Endothelial cell of umbilical vein (primary cell): Measurements from ENCODE around the gene CFAP100. TPM values are rescaled to one million over a fixed set of nuclear protein-coding genes. Genes with fewer than 3 reads are reported as not detected.

Source experiments
- BruUV-seq: library from RNA; stranded (reverse); fragments of 400-500 nt; replicated peaks from 2 replicates; lab custom pipeline; 2021; lab: Mats Ljungman, UMichigan
- CTCF ChIA-PET: fragments of 300-600, 350-600 bp; sonication (Branson Sonifier 250); formaldehyde crosslinking; loops from one replicate; lab custom pipeline; 2021; ENCODE audit warnings: antibody characterized with exemption, inconsistent platforms; lab: Charles Lee
- POLR2A ChIA-PET: fragments of 300-600, 350-600 bp; sonication (Branson Sonifier 250); formaldehyde crosslinking; loops from one replicate; lab custom pipeline; 2021; ENCODE audit warnings: antibody characterized with exemption, inconsistent platforms; lab: Charles Lee
- DNase-seq: peaks from one replicate; pipeline ENCODE4 v3.0.0-alpha.2; 2011; ENCODE audit warnings: low read depth, low spot score
- FAIRE-seq: peaks from 2 replicates; lab custom pipeline; 2011; peaks lifted over from hg19 to GRCh38; lab: Jason Lieb, UNC
- H2AFZ ChIP-seq: 2 replicates; pipeline ENCODE4 v1.6.0; 2012; ENCODE audit warnings: low read depth, low read length, control low read depth, inconsistent platforms
- H3K27ac ChIP-seq: 2 replicates; pipeline ENCODE4 v1.5.1; 2011; ENCODE audit warnings: low read depth, mild to moderate bottlenecking, control low read depth, low read length, moderate library complexity; ENCODE audit not compliant: insufficient read depth
- H3K27me3 ChIP-seq, 2 experiments: 2 replicates each; pipeline versions ENCODE4 v1.6.0 to v1.6.1; 2011; ENCODE audit warnings: low read length in 2 of 2, mixed read lengths in 1 of 2; ENCODE audit not compliant: control insufficient read depth in 2 of 2, insufficient read depth in 2 of 2
- H3K36me3 ChIP-seq, 2 experiments: 2 replicates in 1 of 2; 3 replicates in 1 of 2; pipeline ENCODE4 v1.5.1; 2011; ENCODE audit warnings: low read length in 2 of 2, mild to moderate bottlenecking in 1 of 2, moderate library complexity in 1 of 2; ENCODE audit not compliant: control insufficient read depth in 2 of 2, insufficient read depth in 2 of 2; ENCODE audit errors: extremely low read depth in 1 of 2
- H3K4me1 ChIP-seq: 3 replicates; pipeline ENCODE4 v1.5.1; 2011; ENCODE audit warnings: mild to moderate bottlenecking, low read length; ENCODE audit not compliant: control insufficient read depth, insufficient read depth; ENCODE audit errors: extremely low read depth
- H3K4me2 ChIP-seq: 2 replicates; pipeline ENCODE4 v1.6.1; 2011; ENCODE audit warnings: low read length, control low read depth, mixed read lengths; ENCODE audit not compliant: insufficient read depth
- H3K4me3 ChIP-seq, 3 experiments: fragments of 200-600 bp in 1 of 3; sonication (generic), shearing (Covaris generic) in 1 of 3; replicated peaks in 1 of 3; 2 replicates each; pipeline ENCODE4 v1.5.1; 2011 to 2016; ENCODE audit warnings: control low read depth in 3 of 3, low read length in 3 of 3, mild to moderate bottlenecking in 2 of 3, inconsistent platforms in 1 of 3, low read depth in 1 of 3, moderate library complexity in 1 of 3; ENCODE audit not compliant: insufficient read depth in 1 of 3
- H3K79me2 ChIP-seq: 2 replicates; pipeline ENCODE4 v1.6.0; 2012; ENCODE audit warnings: low read length, inconsistent platforms; ENCODE audit not compliant: control insufficient read depth, insufficient read depth
- H3K9ac ChIP-seq: replicated peaks from 2 replicates; pipeline ENCODE3; 2011; ENCODE audit warnings: low read length, control low read depth; ENCODE audit not compliant: insufficient read depth; ENCODE audit errors: extremely low read depth
- H3K9me1 ChIP-seq: replicated peaks from 3 replicates; pipeline ENCODE4 v1.6.0; 2011; ENCODE audit warnings: mild to moderate bottlenecking, low read length; ENCODE audit not compliant: control insufficient read depth, insufficient read depth; ENCODE audit errors: extremely low read depth
- H3K9me3 ChIP-seq: replicated peaks from 2 replicates; pipeline ENCODE4 v1.5.1; 2012; ENCODE audit warnings: low read length, inconsistent platforms; ENCODE audit not compliant: control insufficient read depth, insufficient read depth
- H4K20me1 ChIP-seq: replicated peaks from 2 replicates; pipeline ENCODE3; 2011; ENCODE audit warnings: mild to moderate bottlenecking, low read length; ENCODE audit not compliant: control insufficient read depth, insufficient read depth; ENCODE audit errors: extremely low read depth
- CTCF ChIP-seq, 2 donors: IDR thresholded peaks; 1 replicate in 1 of 2; 2 replicates in 1 of 2; pipeline ENCODE4 v1.5.1; 2011; ENCODE audit warnings: low read length in 2 of 2, mild to moderate bottlenecking in 2 of 2, moderate library complexity in 2 of 2, control low read depth in 1 of 2, inconsistent platforms in 1 of 2, low read depth in 1 of 2; ENCODE audit not compliant: insufficient read depth in 1 of 2; ENCODE audit errors: extremely low read depth in 1 of 2
- EZH2 ChIP-seq: IDR thresholded peaks from 2 replicates; pipeline ENCODE4 v1.6.1; 2012; ENCODE audit warnings: borderline replicate concordance, low read depth, mild to moderate bottlenecking, moderate library complexity, low read length, inconsistent platforms; ENCODE audit not compliant: severe bottlenecking
- FOS ChIP-seq: IDR thresholded peaks from 2 replicates; pipeline ENCODE4 v1.6.1; 2011; ENCODE audit warnings: mild to moderate bottlenecking, low read length, moderate library complexity, borderline replicate concordance; ENCODE audit not compliant: insufficient read depth
- GATA2 ChIP-seq: IDR thresholded peaks from 2 replicates; pipeline ENCODE4 v1.7.0; 2011; ENCODE audit warnings: low read depth, mild to moderate bottlenecking, moderate library complexity, mixed read lengths, low read length; ENCODE audit not compliant: insufficient read length, insufficient read depth
- JUN ChIP-seq: IDR thresholded peaks from 2 replicates; pipeline ENCODE4 v1.6.1; 2011; ENCODE audit warnings: borderline replicate concordance, low read depth; ENCODE audit not compliant: insufficient read length, insufficient read depth
- MAX ChIP-seq: IDR thresholded peaks from 2 replicates; pipeline ENCODE4 v1.6.1; 2011; ENCODE audit not compliant: insufficient read depth, insufficient read length
- MYC ChIP-seq: IDR thresholded peaks from one replicate; pipeline ENCODE4 v1.6.1; 2011; ENCODE audit warnings: mild to moderate bottlenecking, low read depth, low read length
- POLR2A ChIP-seq: IDR thresholded peaks from 2 replicates; pipeline ENCODE4 v1.6.1; 2012; ENCODE audit warnings: low read depth, mild to moderate bottlenecking, control low read depth, low read length
- POLR2AphosphoS5 ChIP-seq: IDR thresholded peaks from 2 replicates; pipeline ENCODE4 v1.6.1; 2012; ENCODE audit warnings: low read depth, mild to moderate bottlenecking, control low read depth, low read length, moderate library complexity; ENCODE audit not compliant: insufficient read depth
- dilution Hi-C: fragments of 300-500 bp; cut with MboI; formaldehyde crosslinking; loops from one replicate; pipeline ENCODE4 v1.15.0; 2019; ENCODE audit warnings: low sequenced_read_pairs; ENCODE audit not compliant: extremely low pct_ligation_motif_present
- intact Hi-C: fragments of 100-400 bp; cut with micrococcal nuclease; formaldehyde crosslinking; loops from one replicate; pipeline ENCODE4 v1.10.0; 2022
- polyA plus RNA-seq, 4 experiments: library from polyadenylated mRNA; depleted of rRNA in 3 of 4; stranded (reverse) in 3 of 4; unstranded in 1 of 4; fragments of >200 nt; gene quantifications; 2 replicates each; pipeline versions ENCODE4 v1.2.1 to v1.2.3, GENCODE V29; 2011 to 2012; ENCODE audit warnings: missing spikeins in 1 of 4
- total RNA-seq: library from RNA; stranded (reverse); gene quantifications from 2 replicates; pipeline ENCODE4 v1.2.3, GENCODE V29; 2021

The CFAP100 gene
- total and polyA plus RNA-seq, 2 donors (not counting 3 experiments of a cell fraction or from before 2014, with no cell fraction given): not detected

- no peak overlapping the region for H3K4me3 ChIP-seq
- no peaks in the 10 kb centered on the region for H3K9me3 ChIP-seq
- FAIRE-seq (no peak), DNase-seq (no peak)
- intact Hi-C loops: loop anchor here (5.0 to 10.0 kb wide), 3 partner anchors 224 to 564 kb away; partner anchors contain the start of gene CHCHD6
- H4K20me1 ChIP-seq: no peaks in the 10 kb centered on the region
- peaks cover 10% of the 10 kb centered on the region for H3K79me2 ChIP-seq
- no peak overlapping the region for H3K9ac ChIP-seq
- BruUV-seq: no TSS peak
- H3K9me1 ChIP-seq: no peaks in the 10 kb centered on the region
- dilution Hi-C loops: no loop called here
- no peak for TF ChIP-seq FOS
- no peak for TF ChIP-seq MAX
- no peak for TF ChIP-seq CTCF (IDR thresholded peaks at IDR 0.05; ENCODE audit: extremely low read depth in 1 of 2, insufficient read depth in 1 of 2, low read depth in 1 of 2, low read length in 2 of 2)
- TF ChIP-seq POLR2AphosphoS5: no peak
- TF ChIP-seq EZH2: no peak
- no peak for TF ChIP-seq POLR2A
- no peak for TF ChIP-seq GATA2
- TF ChIP-seq JUN: no peak
- TF ChIP-seq MYC: no peak
- no peak overlapping the region for H3K27ac ChIP-seq
- ChIA-PET CTCF (interaction anchor here (1.2 kb wide), 1 partner anchor 1096 kb away, joined by 3 read pairs; no protein-coding TSS in a partner anchor), POLR2A (no interaction called here)
- no peaks in the 10 kb centered on the region for H3K27me3 ChIP-seq
- no peak overlapping the region for H3K4me2 ChIP-seq
- H2AFZ ChIP-seq: no peak overlapping the region
- peaks cover 14% of the 10 kb centered on the region for H3K4me1 ChIP-seq
- H3K36me3 ChIP-seq: no peaks in the 10 kb centered on the region
Observed at GRCh38 chr3:126478581-126479310, 84.0 kb downstream of the CFAP100 start.
